Bronchial epithelial cell (primary cell): ENCODE results near the gene DMBT1. TPM values are rescaled to one million over a fixed set of nuclear protein-coding genes. Genes with fewer than 3 reads are reported as not detected.

Source experiments
- DNase-seq: peaks from one replicate; pipeline ENCODE4 v3.0.0-alpha.2; 2010; ENCODE audit warnings: low read depth
- FAIRE-seq: peaks from 2 replicates; lab custom pipeline; 2011; peaks lifted over from hg19 to GRCh38; lab: Jason Lieb, UNC
- H3K27me3 ChIP-seq: 2 replicates; pipeline ENCODE4 v1.5.1; 2011; ENCODE audit warnings: low read length; ENCODE audit not compliant: control insufficient read depth, insufficient read depth
- H3K36me3 ChIP-seq: 2 replicates; pipeline ENCODE4 v1.5.1; 2011; ENCODE audit warnings: low read length; ENCODE audit not compliant: control insufficient read depth, insufficient read depth
- H3K4me3 ChIP-seq: 2 replicates; pipeline ENCODE4 v1.5.1; 2011; ENCODE audit warnings: mild to moderate bottlenecking, low read depth, low read length, control low read depth
- total RNA-seq: library from RNA; depleted of rRNA; stranded (reverse); fragments of >200 nt; gene quantifications from 2 replicates; pipeline ENCODE4 v1.2.1, GENCODE V29; 2014
- TF ChIP-seq, protein P1 (sequence below): IDR thresholded peaks from 2 replicates; pipeline ENCODE4 v1.5.1; 2011; ENCODE audit warnings: mild to moderate bottlenecking, moderate library complexity, low read length, control low read depth, inconsistent platforms; ENCODE audit not compliant: insufficient read depth, severe bottlenecking

DMBT1 gene
- total RNA-seq, 1 donor from 2014 or later, result not detected

DNA sequence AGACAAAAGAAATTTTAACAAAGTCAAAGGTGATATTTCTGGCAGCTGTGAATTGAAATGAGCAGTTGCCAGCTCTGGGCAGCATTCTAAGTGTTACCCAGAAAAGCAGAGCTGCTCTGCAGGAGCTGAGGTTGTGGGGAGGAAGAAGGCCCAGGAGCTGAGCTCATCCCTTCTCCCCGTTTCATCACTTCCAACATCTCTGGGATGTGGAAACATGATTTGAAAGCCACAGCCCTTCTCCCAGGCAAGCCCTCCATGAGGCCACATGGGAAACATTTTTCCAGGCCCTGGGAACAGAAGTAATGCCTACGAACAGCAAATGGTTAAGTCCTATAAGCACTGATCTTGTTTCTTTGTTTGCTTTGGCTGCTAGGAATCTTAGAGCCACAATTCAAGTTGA lies 10.9 kb upstream of the DMBT1 start:
- H3K27me3 ChIP-seq, result no peaks in the 10 kb centered on the region
- no peaks in the 10 kb centered on the region for H3K36me3 ChIP-seq
- FAIRE-seq (peak; percentile 81), DNase-seq (no peak)
- TF ChIP-seq, protein P1, sequence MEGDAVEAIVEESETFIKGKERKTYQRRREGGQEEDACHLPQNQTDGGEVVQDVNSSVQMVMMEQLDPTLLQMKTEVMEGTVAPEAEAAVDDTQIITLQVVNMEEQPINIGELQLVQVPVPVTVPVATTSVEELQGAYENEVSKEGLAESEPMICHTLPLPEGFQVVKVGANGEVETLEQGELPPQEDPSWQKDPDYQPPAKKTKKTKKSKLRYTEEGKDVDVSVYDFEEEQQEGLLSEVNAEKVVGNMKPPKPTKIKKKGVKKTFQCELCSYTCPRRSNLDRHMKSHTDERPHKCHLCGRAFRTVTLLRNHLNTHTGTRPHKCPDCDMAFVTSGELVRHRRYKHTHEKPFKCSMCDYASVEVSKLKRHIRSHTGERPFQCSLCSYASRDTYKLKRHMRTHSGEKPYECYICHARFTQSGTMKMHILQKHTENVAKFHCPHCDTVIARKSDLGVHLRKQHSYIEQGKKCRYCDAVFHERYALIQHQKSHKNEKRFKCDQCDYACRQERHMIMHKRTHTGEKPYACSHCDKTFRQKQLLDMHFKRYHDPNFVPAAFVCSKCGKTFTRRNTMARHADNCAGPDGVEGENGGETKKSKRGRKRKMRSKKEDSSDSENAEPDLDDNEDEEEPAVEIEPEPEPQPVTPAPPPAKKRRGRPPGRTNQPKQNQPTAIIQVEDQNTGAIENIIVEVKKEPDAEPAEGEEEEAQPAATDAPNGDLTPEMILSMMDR, result no peak
- no peak overlapping the region for H3K4me3 ChIP-seq

DNA sequence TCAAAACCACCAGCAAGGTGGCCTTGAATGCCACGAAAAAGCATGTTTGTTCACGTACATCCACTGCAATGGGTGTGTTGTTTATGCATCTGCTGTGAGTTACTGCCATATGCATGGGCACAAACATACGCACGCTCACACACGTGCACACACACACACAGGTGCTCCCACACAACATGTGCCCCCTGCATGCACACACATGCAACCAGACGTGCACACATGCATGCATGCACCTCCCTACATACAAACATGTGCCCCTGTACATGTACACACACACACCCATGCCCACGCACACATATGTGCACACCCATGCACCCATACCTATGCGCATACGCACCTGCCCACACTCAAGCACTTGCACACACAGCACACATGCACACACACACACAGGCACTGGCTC lies 10.1 kb upstream of the DMBT1 start:
- Histone ChIP-seq H3K36me3 (no peaks in the 10 kb centered on the region), H3K4me3 (no peak overlapping the region), H3K27me3 (peaks cover 1% of the 10 kb centered on the region)
- TF ChIP-seq, protein P1, result no peak
- FAIRE-seq (peak; percentile 93), DNase-seq (no peak)

DNA sequence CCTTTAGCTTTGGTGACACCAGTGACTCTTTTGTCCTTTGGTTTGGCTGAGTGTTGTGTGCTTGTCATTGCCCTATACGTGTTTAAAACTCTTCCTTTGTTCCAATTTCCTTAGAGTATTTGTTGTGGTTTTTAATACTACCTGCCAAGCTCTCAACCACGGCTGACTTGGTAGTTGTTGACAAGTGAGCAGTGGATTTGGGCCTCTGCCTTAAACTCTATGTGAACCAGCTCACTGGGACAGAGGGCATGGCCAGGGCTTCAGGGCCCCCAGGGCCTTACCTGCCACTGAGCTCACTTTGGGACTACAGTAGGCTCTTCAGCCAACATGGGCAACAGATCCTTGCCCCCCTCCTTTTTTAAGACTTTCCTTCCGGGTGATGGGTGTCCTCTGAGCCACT lies 9.6 kb upstream of the DMBT1 start:
- no peaks in the 10 kb centered on the region for H3K36me3 ChIP-seq
- DNase-seq, result no peak
- TF ChIP-seq, protein P1, result no peak
- no peak overlapping the region for H3K4me3 ChIP-seq
- peak; percentile 60 for FAIRE-seq
- H3K27me3 ChIP-seq, result peaks cover 2% of the 10 kb centered on the region

DNA sequence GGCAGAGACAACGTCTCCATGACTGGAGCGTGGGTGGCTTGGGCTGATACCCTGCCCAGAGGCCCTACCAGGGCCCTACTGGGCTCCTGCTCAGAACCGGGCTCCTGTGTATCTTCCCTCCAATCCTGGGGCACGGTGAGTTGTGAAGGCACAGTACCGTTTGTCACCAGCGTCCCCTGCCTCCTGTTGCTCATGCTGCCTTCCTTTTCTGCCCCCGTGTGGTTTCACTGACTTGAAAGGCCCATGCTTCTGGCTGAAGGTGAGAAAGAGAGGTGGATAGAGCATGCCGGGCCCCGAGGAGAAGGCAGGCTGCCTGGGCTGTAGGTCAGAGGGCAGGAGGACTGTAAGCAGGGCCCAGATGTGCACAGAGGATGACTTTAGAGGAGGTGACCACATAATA lies 9.1 kb upstream of the DMBT1 start:
- H3K4me3 ChIP-seq, result no peak overlapping the region
- H3K27me3 ChIP-seq, result peaks cover 2% of the 10 kb centered on the region
- no peaks in the 10 kb centered on the region for H3K36me3 ChIP-seq
- FAIRE-seq (no peak), DNase-seq (no peak)
- TF ChIP-seq, protein P1, result no peak

DNA sequence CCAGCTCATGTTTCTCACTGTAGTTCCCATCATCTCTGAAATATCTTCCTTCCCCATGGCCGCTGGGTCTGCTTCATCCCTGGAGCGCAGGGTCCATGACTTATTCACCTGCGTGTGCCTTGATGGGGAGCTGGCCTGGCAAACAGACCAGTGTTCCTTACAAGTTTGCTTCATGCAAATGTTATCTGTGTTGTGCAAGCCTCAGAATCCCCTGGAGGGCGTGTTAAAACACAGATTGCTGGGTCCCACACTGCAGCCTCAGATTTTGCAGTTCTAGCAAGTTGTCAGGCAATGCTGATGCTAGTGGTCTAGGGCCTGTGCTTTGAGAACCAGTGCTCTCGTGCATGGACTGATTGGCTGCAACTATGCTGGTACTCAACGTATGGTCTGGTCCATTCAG lies 7.2 kb upstream of the DMBT1 start:
- H3K36me3 ChIP-seq, result no peaks in the 10 kb centered on the region
- TF ChIP-seq, protein P1, result no peak
- no peak for FAIRE-seq
- H3K27me3 ChIP-seq, result peaks cover 2% of the 10 kb centered on the region
- no peak overlapping the region for H3K4me3 ChIP-seq
- DNase-seq, result peak; percentile 19
